Measurements from ENCODE around the gene AOPEP. TPM values are rescaled to one million over a fixed set of nuclear protein-coding genes. Genes with fewer than 3 reads are reported as not detected.

The AOPEP gene
- total and polyA plus RNA-seq, 2 of the 13 experiments (the other 11 are each of a cell fraction or from before 2014, with no cell fraction given), result 22.2 to 41.6 TPM

DNA sequence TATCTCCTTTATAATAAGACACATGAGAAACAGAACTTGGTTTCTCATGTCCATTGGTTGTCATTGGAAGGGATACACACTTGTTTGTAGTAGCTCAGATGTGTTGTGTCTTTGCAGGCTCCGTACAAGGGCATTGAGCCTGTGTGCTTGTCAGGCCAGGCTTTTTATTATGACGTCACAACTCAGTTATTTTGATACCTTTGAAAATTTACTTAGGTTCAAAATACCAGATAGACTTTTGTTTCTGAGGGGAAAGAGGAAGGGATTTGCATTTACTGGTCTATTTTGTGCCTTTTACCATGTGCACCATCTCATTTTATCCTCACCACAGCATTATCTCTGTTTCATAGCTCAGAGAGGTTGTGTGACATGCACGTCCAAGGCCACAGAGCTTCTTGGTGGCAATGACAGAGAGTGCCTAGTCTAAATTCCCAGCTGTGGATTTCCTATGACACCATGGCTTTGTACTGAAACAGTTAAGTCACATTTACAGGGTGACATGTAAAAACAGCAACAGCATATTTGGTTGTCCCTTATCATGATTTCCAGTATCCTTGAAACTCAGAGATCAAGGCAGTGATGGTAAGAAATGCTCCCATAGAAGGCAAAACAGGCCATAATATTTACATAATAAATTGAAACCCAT is 268.7 kb downstream of the AOPEP start (continued):
- TF ChIP-seq ZNF768 (CRISPR knock-in tag; IDR thresholded peaks at IDR 0.05) (peak; percentile 43; the same call in 1 of the 2 replicates), SMAD1 (CRISPR knock-in tag; IDR thresholded peaks at IDR 0.05; ENCODE audit: borderline replicate concordance, low read depth) (no peak), ZBTB4 (CRISPR knock-in tag; IDR thresholded peaks at IDR 0.05; ENCODE audit: borderline replicate concordance) (no peak), HNRNPK (IDR thresholded peaks at IDR 0.05; ENCODE audit: low read depth, low read length, poor library complexity, severe bottlenecking) (no peak), ARNTL (CRISPR knock-in tag; IDR thresholded peaks at IDR 0.05) (no peak), FOSL1 (CRISPR knock-in tag; IDR thresholded peaks at IDR 0.05; ENCODE audit: borderline replicate concordance) (no peak), ZNF235 (CRISPR knock-in tag; IDR thresholded peaks at IDR 0.05; ENCODE audit: borderline replicate concordance) (no peak), HOXA3 (CRISPR knock-in tag; IDR thresholded peaks at IDR 0.05) (no peak), CREB1 (IDR thresholded peaks at IDR 0.05) (peak; percentile 65), CREB1 (CRISPR knock-in tag; IDR thresholded peaks at IDR 0.05) (no peak), CTCF (CRISPR knock-in tag; IDR thresholded peaks at IDR 0.05) (no peak)
